HCEC 1CT (cell line): ENCODE measurements around the gene WFIKKN1.
A peak's percentile ranks its signal among the peaks of the same experiment; 100 is the strongest.
"Not testable (repeated sequence)": the region's sequence is repeated elsewhere in the genome, so short reads cannot be mapped to it uniquely, and the experiment has no call there.

Experiments
- DNase-seq: peaks from one replicate; pipeline ENCODE4 v3.0.0-alpha.2; 2017

The WFIKKN1 gene

GRCh38 chr16:595942-596735, 34.6 kb upstream of the WFIKKN1 start:
- no peak for DNase-seq

- no peak for DNase-seq
Observed at GRCh38 chr16:596736-597060, 34.1 kb upstream of the WFIKKN1 start.

GRCh38 chr16:597655-598054, 33.1 kb upstream of the WFIKKN1 start:
- not testable (repeated sequence) for DNase-seq

GRCh38 chr16:598823-599739, 31.7 kb upstream of the WFIKKN1 start:
- no peak for DNase-seq

GRCh38 chr16:600781-601180, 30.0 kb upstream of the WFIKKN1 start:
- DNase-seq, result peak; percentile 13

- DNase-seq, result no peak
Observed at GRCh38 chr16:603933-604332, 26.9 kb upstream of the WFIKKN1 start.

GRCh38 chr16:606656-607307, 24.0 kb upstream of the WFIKKN1 start:
- DNase-seq, result no peak

GRCh38 chr16:608019-608418, 22.8 kb upstream of the WFIKKN1 start:
- no peak for DNase-seq

GRCh38 chr16:609316-609715, 21.5 kb upstream of the WFIKKN1 start:
- no peak for DNase-seq

- no peak for DNase-seq
Observed at GRCh38 chr16:609984-610383, 20.8 kb upstream of the WFIKKN1 start.

- no peak for DNase-seq
Observed at GRCh38 chr16:610513-611381, 20.0 kb upstream of the WFIKKN1 start.

GRCh38 chr16:615122-615521, 15.7 kb upstream of the WFIKKN1 start:
- no peak for DNase-seq

GRCh38 chr16:616733-617586, 13.8 kb upstream of the WFIKKN1 start:
- DNase-seq, result no peak

- no peak for DNase-seq
Observed at GRCh38 chr16:617855-618254, 12.9 kb upstream of the WFIKKN1 start.

GRCh38 chr16:619476-620100, 11.2 kb upstream of the WFIKKN1 start:
- no peak for DNase-seq

GRCh38 chr16:620700-621525, 9.9 kb upstream of the WFIKKN1 start:
- no peak for DNase-seq

- DNase-seq, result no peak
Observed at GRCh38 chr16:621526-622105, 9.2 kb upstream of the WFIKKN1 start.

GRCh38 chr16:622920-623280, 7.9 kb upstream of the WFIKKN1 start:
- DNase-seq, result no peak

GRCh38 chr16:624526-625070, 6.2 kb upstream of the WFIKKN1 start:
- no peak for DNase-seq
